Stimulated activated CD8-positive, alpha-beta memory T cell treated with anti-CD3 and anti-CD28 coated beads, Interleukin-12 subunit alpha, Interleukin-12 subunit beta, amount 100 ng/mL, for 4 hours (primary cell): Measurements from ENCODE around the gene LETM1.
A peak's percentile ranks its signal among the peaks of the same experiment; 100 is the strongest.

ENCODE experiments used
- DNase-seq: peaks from one replicate; pipeline ENCODE4 v3.0.0-alpha.2; 2020; ENCODE audit warnings: low read depth

LETM1 gene

DNA sequence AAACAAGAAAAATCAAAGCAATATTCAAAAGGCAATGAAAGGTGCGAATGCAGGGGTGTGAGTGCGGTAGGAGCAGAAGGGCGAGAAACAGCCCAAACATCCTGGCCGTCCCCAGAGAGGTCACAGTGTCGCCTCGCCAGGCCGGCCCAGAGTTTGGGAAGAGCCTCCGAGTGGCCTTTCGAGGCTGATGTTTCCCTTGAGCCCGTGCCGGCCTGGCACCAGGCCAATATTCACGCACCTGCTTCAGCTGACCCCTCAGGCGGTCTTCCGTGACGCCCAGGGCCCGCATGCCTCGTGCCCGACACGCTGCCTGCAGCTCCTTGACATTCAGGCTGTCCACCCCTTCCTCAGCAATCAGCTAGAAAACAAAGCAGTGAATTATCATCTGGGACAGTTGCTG is 30.6 kb downstream of the LETM1 start:
- DNase-seq, result no peak

DNA sequence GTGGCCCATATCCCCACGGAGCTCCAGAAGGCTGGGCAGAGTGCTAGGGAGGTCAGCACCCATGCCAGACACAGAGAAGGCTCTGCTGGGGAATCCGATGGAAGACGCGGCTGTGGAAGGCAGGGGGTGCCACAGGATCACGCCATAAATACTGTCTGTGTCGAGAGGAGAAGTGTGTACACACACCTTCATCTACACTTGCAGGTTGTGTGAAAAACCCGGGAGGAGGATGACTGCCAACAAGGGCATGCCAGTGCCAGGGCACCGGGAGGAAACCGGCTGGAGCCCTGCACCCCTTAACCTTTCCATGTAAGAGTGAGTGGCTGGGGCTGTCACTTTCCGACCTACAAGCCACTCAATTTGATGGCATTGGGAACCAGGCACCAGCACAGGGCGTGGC is 31.2 kb downstream of the LETM1 start:
- no peak for DNase-seq

DNA sequence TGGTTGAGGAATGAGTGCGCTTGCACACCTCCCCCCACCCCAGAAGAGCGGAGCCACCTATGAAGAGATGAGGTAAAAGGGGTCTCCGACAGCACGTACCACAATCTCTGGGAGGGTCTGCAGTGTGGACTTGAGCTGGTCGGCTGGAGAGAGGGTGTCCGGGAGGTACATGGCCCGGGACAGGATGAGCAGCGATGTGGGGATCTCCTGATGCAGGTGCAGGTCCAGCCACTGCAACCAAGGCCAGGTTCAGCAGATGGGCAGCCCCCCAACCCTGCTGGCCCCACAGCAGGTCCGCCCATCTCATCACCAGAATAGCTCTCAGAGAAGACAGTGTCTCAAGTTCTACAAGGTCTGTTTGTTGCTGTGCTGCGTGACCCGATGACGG is 32.4 kb downstream of the LETM1 start:
- no peak for DNase-seq

DNA sequence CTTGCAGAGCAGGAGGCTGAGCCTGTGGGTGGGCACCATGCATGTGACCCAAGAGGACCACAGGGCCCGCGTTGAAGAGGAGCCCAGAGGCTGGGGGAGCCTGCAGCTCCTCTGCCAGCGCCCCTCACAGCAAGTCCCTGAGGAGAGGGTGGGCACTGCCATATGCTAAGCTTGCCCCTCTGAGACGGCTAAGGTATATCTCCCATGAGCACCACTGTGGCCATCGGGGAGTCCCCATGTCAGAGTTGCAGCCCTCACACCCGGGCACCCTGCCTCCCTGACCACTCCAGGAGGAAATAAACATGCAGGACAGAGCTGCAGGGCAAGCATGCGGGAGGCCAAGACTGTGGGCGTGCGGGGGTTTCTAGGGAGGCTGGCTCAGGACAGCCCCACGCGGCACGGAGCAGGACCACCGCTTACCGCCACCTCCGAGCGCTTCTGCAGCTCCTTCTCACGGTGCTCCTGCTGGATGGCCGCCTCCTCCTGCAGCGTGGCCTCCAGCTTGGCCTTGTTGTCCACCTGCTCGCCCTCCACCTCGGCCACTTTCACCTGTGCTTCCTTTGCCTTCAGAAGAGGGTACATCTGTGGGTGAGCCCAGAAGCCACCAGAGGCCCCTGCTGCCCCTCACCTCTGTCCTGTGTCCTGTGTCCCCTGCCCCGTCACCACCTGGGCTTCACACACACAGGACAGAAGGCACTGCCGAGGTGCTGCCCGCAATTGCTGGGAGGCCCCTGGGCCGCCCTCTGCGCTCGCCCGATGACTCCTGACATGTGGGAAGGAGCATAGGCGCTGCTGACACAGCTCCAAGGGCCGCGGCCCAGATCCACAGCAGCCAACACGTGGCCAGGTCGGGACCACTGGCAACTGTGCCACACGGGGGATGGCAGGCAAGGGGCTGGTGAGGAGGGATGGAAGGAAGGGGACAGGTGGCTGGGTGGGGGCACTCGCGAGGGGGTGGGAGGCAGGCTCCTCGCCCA is 33.1 kb downstream of the LETM1 start:
- DNase-seq, result no peak

DNA sequence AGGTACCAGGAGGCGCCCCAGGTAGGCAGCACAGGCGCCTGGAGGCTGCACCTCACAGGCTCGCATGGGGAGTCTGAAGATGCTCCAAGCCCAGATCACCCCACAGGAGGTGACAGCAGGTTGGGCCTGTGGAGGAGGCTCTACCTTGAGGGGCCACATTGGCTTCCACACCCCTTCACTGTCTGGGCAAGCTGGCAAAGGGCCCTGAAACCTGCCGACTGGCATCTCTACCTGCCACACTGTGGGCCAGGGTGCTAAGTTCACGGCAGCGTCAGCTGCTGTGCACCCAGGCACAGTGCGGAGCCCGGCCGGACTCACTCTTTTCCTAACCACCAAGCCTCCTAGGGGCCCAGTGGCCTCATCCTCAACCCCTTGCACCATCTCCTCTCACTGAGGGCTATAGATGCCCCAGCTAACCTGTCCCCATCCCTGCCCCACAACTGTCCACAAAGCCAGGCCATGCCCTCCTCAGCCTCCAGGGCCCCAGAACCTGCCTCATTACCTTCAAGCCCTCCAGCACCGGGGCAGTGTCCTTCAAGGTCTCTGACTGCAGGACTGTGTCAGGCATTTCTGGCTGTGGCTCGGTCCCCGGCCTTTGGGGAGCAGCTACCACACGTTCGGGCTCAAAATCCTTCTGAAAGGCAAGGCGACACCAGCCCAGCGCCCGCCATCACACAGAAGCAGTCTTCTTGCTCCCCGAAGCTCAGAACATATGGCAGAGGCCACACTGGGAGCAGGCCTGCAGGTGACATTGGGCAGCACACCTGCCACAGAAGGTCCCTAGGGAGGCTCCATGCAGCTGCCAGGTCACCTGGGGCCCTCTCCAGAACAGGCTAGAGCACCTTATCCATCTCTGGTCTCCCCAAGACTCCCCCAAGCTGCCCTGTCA is 34.0 kb downstream of the LETM1 start:
- DNase-seq, result no peak

DNA sequence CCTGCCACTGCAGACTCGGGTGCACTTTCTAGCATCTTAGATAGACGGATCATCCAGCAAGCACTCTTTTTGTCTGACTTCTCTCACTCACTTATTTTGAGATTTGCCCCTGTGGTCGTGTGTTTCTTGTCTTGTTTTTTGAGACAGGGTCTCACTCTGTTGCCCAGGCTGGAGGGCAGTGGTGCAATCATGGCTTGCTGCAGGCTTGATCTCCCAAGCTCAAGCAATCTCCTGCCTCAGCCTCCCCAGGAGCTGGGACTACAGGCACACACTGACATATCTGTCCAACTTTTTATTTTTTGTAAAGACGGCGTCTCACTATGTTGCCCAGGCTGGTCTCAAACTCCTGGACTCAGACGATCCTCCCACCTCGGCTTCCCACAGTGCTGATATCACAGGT is 36.1 kb downstream of the LETM1 start:
- no peak for DNase-seq

DNA sequence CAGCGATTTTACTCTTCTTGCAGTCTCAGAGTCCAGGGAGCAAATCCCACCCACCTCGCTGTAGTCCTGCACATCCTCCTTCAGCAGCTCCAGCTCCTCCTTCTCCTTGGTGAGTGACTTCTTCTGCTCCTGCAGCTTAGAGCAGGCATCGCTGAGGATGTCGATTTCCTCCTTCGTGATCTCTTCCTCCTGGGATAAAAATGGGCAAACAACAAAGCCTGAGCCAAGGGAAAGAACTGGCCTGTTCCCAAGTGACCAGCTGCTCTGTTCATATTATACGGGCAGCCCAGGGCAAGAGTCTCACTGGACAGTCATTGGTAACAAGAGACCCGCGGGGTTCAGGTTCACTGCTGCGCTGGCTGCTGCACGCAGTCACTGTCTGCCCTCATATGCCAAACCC is 36.7 kb downstream of the LETM1 start:
- no peak for DNase-seq

DNA sequence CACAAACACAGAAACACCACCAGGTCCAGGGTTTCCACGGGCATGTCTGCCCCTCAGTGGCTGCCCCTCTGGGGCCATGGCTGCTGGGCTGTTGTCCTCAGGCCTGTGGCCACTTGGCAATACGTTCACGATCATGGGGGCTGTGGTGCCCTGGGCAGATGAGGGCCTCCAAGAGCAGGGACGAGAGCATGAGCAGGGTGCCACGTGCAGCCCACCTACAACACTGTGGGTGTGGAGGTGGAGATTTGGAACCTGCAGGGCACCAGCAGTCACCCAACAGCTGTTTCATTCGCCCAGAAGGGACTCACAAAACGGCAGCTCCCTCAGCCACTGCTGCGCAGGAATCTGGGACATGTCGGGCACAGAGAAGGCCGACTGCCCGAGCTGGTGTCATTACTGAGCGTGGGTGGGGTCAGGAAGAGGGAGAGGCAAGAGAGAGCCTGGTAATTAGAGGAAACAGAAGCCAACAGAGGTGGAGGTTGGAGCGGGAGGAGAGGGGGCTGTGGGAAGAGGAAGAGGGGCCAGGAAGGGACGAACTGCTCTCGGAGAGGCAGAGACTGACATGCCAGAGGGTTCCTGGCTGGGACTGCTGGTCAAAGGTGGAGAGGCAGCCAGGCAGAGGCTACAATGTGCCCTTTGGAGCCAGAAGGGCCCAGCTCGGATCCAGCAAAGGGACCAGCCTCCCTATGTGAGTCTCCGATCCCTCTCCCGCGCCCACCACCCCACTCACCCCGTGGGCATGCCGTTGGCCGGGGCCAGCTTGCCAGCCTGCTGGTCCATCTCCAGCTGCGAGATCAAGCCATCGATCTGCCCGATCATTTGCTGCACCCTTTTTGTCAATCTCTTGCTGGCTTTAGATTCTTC is 39.7 kb downstream of the LETM1 start:
- no peak for DNase-seq

DNA sequence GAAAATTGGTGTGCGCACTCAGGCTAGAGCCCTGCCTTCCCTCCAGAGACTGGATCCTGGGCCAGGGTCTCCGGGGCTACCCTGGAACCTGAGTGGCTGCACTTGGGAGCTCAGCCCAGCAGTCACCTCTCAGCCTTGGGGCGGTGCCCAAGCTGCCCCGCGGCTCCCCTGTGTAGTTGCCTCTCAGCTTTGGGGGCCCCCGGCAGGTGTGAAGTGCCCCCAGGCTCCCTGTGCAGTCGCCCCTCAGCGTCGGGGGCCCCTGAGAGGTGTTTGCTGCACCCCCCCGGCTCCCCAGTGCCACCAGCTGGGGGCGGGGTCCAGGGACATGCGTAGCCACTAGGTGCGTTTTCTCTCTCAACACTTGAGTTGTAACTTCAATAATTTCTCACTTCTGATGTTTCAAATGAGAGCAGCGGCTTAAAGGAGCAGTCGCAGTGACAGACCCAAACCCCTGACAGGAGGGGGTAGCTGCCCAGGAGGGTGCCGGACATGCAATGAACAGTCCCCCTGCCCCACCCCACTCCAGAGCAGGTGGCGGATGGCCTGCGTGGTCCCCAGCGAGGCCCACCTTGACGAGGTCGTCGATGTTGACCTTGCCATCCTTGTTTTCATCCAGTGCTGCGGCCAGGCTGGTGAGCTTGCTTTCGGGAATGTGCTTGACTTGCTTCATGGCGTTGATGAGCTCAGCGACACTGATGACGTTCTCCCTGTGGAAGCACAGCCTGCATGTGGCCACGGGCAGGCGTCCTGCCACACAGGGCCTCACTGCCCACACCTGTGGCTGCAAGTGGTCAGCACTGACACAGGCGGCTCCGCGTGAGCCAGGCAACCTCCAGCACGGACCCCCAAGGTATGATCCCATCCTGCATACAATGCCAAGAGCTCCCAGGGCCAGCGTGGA is 40.6 kb downstream of the LETM1 start:
- no peak for DNase-seq

DNA sequence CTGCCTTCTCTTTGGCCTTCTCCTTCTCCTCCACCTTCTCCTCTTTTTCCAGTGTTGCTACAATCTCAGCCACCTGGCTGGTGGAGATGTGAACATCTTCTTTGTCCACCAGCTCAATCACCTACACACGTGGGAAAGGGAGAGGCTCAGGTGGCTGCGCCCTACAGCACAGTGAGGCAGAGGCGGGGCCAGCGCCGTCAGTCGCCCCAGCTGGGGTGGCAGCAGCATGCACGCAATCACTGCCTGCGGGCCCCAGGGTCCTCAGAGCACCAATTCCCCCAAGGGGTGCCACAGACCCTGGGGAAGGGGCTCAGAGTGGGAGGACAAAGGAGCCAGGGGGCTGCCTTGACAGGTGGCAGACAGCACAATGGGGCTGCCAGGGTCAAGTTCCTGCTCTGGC is 41.5 kb downstream of the LETM1 start:
- DNase-seq, result no peak

DNA sequence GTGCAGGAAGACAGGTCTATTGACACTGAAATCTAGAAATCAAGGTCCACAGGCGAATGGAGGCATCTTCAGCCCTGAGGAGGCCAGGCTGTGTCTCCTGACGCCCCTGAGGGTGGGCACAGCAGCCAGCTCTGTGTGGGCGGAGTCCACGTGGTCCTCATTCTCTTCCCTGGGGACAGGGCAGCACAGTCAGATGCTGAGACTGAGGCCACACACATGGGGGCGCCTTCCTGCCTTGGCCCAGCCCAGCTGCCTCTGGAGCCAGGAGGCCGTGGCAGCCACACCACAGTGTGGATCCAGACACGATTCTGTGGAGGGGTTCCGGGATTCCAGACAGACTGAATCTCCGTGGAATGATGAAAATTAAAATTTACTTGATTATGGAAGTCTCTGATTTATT is 42.0 kb downstream of the LETM1 start:
- no peak for DNase-seq

DNA sequence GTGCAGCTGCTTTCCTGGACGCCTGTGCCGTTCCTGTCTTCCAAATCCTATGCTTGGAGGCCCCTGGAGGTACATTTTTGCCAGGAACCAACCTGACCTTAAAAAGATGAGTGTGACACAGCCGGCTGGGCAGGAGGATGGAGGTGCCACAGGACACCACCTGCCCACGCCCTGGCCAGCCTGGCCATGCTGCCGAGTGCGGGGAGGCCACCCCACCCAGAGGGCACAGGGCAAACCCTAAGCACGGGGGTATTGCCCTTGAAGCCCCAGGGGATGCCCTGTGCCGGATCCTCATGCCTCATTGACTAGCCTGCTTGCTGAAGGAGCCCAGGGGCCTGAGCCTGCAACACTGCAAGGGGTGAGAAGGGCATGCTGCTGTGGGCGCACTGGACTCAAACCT is 42.7 kb downstream of the LETM1 start:
- DNase-seq, result no peak

DNA sequence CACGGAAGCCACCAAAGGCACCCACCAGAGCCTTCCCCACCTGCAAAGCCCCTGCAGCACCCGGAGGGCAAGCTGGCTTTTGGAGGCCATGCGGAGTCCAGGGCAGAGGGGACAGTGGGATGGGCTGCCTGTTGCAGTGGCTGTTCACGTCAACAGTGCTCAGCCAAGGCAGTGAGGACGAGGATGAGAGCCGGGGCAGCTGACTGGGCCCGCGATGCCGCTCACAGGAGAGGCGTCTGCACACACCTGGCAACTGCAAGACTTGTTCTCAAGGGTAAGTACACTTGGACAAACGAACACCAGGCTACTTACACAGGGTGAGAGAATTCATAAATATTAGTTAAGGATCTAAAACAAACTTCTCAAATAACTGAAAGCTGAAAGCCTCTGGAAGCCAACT is 43.2 kb downstream of the LETM1 start:
- no peak for DNase-seq

DNA sequence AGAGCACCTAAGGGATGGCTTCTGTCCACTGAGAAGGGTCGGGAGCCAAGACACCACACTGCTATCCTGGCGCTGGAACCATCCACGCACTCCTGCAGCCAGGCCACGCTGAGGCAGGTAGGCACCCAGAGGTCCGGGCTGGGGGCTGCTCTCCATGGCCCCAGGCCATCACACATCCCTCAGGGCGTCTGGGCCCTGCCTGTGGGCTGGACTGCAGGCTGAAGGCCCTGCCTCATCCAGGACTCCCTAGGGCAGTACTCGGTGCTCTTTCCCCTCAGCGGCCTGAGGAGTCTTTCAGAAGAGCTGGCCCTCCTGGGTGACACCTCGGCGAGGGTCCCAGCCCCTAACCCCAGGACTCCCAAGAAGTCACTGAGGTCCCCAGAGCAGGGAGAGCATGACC is 45.2 kb downstream of the LETM1 start:
- no peak for DNase-seq

DNA sequence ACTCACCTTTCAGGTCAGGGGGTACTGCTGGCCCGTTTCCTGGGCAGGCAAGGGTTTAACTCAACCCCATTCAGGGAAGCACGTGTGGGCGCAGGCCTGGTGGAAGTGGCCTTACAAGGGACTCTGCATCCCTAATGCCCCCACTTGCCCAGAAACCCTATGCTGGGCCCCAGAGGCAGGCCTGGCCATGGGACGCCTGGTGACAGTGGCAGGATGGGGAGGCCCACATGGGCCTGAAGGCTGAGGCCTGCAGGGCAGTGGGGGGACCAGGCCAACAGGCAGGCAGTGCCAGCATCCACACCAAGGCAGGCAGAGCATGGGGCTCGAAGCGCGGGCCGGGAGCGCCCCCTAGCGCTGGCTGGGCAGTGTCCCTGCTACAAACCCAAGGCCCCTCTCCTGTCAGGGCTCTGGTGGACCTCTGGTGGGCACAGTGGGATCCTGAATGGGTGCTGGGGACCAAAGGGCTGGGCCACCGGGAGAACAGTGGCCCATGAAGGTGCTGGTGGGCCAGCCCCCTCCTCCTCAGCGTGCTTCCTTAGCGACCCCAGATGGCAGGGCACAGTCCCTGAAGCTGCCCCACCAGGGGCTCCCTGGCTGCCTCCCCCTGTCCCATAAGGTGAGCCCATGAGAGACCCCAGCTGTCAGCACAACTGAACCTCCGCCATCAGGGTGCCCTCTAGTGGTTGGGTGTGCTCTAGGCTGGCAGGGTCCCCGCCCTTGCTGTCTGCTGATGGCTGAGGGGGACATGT is 46.0 kb downstream of the LETM1 start:
- peak; percentile 40 for DNase-seq

DNA sequence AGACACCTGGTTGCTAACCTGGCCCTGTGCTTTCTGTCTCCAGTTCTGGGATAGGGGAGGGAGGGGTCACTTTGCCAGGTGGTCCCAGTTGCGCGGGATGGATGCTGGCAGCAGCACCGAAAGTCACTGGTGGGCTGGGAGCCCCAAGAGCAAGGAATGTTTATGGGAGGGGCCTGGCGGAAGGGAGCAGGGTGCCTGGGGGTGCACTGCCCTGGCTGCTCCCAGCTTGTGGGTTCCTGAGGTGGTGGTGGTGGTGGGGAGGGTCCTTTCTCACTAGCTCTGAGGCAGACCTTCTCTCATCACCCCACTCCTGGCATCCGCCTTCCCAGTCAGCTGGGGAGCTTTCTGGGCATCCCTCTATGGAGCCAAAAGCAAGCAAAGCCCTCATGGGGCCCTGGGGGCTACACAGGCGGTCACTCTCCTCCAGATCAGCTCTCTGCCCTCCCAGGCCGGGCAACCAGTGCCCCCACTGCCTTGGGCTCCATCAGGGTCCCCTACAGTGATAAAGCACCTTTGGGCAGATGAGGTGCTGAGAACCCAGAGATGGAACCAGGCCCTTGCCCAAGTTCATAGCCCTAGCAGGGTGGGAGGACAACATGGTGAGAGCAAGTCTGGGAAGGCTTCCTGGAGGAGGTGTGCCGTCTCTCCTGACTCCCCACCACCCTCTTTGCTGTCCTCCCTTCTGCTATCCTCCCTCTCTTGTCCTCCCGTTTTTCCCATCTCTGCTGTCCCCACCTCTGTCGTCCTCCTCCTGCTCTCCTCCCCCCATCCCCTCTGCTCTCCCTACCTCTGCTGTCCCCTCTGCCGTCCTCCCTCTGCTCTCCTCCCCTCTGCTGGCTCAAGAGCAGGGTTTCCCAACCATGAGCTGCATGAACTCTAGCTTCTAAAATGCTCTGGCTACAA is 46.9 kb downstream of the LETM1 start:
- DNase-seq, result no peak

DNA sequence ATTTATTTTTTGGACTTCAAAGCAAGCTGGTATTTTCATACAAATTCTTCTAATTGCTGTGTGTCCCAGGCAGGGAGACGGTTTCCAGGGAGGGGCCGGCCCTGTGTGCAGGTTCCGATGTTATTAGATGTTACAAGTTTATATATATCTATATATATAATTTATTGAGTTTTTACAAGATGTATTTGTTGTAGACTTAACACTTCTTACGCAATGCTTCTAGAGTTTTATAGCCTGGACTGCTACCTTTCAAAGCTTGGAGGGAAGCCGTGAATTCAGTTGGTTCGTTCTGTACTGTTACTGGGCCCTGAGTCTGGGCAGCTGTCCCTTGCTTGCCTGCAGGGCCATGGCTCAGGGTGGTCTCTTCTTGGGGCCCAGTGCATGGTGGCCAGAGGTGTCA is 47.6 kb downstream of the LETM1 start:
- no peak for DNase-seq

DNA sequence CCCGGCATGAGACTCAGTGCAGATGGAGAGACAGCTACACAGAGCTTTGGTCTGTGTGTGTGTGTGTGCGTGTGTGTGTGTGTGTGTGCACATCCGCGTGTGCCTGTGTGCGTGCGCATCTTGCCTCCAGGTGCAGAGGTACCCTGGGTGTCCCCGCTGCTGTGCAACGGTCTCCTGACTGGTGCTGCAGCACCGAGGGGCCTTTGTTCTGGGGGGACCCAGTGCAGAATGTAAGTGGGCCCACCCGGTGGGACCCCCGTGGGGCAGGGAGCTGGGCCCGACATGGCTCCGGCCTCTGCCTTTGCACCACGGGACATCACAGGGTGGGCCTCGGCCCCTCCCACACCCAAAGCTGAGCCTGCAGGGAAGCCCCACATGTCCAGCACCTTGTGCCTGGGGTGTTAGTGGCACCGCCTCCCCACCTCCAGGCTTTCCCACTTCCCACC is 48.6 kb downstream of the LETM1 start:
- no peak for DNase-seq
